Fibroblast of skin of right biceps (primary cell): ENCODE data around the gene AKAP12.

Source experiments
- DNase-seq: peaks from one replicate; pipeline ENCODE4 v3.0.0-alpha.2; 2013

Gene AKAP12

GRCh38 chr6:151239603-151240035, at the start of gene AKAP12:
AKAP12 (plus strand) TSS chr6:151239967; CDS start chr6:151240563, 596 bp downstream.
- peak; percentile 70 for DNase-seq

- no peak for DNase-seq
Observed at GRCh38 chr6:151191527-151191926, 48.2 kb upstream of the AKAP12 start.

- peak; percentile 48 for DNase-seq
Observed at GRCh38 chr6:151196555-151196954, 43.2 kb upstream of the AKAP12 start.

- DNase-seq, result no peak
Observed at GRCh38 chr6:151197556-151197955, 42.2 kb upstream of the AKAP12 start.

GRCh38 chr6:151199991-151200390, 39.8 kb upstream of the AKAP12 start:
- no peak for DNase-seq

- no peak for DNase-seq
Observed at GRCh38 chr6:151205721-151206600, 33.8 kb upstream of the AKAP12 start.

GRCh38 chr6:151207674-151208073, 32.1 kb upstream of the AKAP12 start:
- no peak for DNase-seq

- DNase-seq, result peak; percentile 19
Observed at GRCh38 chr6:151209071-151209831, 30.5 kb upstream of the AKAP12 start.

GRCh38 chr6:151211075-151211474, 28.7 kb upstream of the AKAP12 start:
- DNase-seq, result no peak

GRCh38 chr6:151213352-151213751, 26.4 kb upstream of the AKAP12 start:
- DNase-seq, result no peak

- DNase-seq, result no peak
Observed at GRCh38 chr6:151215999-151216398, 23.8 kb upstream of the AKAP12 start.

- DNase-seq, result no peak
Observed at GRCh38 chr6:151216804-151217203, 23.0 kb upstream of the AKAP12 start.

- DNase-seq, result no peak
Observed at GRCh38 chr6:151219192-151219591, 20.6 kb upstream of the AKAP12 start.

- no peak for DNase-seq
Observed at GRCh38 chr6:151224076-151224475, 15.7 kb upstream of the AKAP12 start.

- DNase-seq, result no peak
Observed at GRCh38 chr6:151225919-151226318, 13.8 kb upstream of the AKAP12 start.

- DNase-seq, result no peak
Observed at GRCh38 chr6:151228788-151229400, 10.9 kb upstream of the AKAP12 start.

GRCh38 chr6:151229401-151230276, 10.1 kb upstream of the AKAP12 start:
- DNase-seq, result no peak

GRCh38 chr6:151230277-151230577, 9.5 kb upstream of the AKAP12 start:
- DNase-seq, result no peak

- DNase-seq, result no peak
Observed at GRCh38 chr6:151232899-151233298, 6.9 kb upstream of the AKAP12 start.

GRCh38 chr6:151233731-151234130, 6.0 kb upstream of the AKAP12 start:
- DNase-seq, result no peak

- DNase-seq, result no peak
Observed at GRCh38 chr6:151236668-151237401, 2.9 kb upstream of the AKAP12 start.
